NCI-H510A (cell line): ENCODE measurements around the gene TUBA8.
"Not testable (repeated sequence)": the region's sequence is repeated elsewhere in the genome, so short reads cannot be mapped to it uniquely, and the experiment has no call there.

Source experiments
- DNase-seq: peaks from one replicate; lab custom pipeline; 2025; lab: John Stamatoyannopoulos, UW

The TUBA8 gene

DNA sequence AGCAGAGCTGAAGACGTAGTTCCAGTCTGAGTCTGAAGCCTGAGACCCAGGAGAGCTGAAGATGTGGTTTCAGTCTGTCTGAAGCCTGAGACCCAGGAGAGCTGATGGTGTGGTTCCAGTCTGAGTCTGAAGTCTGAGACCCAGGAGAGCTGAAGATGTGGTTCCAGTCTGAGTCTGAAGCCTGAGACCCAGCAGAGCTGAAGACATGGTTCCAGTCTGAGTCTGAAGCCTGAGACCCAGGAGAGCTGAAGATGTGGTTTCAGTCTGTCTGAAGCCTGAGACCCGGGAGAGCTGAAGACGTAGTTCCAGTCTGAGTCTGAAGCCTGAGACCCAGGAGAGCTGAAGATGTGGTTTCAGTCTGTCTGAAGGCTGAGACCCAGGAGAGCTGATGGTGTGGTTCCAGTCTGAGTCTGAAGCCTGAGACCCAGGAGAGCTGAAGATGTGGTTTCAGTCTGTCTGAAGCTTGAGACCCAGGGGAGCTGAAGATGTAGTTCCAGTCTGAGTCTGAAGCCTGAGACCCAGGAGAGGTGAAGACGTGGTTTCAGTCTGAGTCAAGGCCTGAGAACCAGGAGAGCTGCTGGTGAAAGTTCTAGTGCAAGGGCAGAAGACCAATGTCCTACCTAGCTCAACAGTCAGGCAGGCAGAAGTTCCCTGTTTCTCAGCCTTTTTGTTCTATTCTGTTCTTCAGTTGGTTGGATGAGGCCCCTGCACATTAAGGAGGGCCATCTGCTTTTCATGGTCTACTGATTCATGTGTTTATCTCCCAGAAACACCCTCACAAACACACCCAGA, 3.9 kb upstream of the TUBA8 start:
- DNase-seq = not testable (repeated sequence)

DNA sequence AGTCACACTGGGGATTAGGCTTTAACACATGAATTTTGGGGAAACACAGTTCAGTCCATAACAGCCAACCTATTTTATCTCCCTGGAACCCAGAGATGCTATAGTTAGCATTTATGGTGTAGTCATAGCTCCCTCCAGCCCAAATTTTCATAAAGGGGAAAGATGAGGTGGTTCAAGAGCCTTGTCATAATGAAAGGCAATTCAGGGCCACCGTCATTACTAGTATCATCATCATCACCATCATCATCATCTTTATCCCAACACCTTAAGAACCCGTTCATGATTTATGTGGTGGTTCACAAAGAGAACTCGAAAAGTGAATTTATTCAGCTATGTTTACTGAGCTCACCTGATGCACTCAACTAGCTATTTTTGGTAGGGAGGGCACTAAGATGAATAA, 2.4 kb upstream of the TUBA8 start:
- DNase-seq = no peak

DNA sequence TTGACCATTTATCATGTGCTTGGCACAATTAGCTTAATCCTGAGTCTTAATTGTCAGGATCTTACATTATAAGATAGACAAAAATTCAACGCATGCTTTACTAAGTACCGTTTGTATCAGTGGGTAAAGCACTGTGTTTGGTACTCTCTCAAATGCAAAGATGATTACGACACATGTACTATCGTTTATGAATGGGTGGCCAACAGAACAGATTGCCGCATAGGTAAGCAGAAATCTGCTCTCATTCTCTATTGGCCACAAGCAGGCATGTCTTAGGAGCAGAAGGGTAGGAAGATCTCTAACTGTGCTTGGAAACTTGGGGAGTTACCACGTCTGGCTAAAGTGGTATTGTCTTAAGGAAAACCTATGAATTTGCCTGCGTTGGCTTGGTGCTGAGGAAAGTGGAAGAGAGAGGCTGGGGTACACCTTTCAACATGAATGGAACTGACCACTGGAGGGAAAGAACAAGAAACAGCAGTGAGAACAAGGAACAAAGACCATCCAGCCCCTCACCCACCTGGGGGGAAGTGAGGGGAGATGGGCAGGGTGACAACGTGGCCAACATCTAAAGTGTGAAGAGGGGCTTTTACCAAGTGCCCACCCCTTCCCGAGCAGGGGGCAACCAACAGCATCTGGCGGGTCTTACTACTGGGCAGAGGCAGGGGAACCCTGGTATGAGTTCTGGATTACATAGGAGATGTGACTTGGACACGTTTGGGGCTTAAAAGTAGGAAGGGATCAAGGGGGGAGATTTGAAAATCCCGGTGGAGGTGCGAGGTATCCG, 1.0 kb upstream of the TUBA8 start:
- DNase-seq = no peak

DNA sequence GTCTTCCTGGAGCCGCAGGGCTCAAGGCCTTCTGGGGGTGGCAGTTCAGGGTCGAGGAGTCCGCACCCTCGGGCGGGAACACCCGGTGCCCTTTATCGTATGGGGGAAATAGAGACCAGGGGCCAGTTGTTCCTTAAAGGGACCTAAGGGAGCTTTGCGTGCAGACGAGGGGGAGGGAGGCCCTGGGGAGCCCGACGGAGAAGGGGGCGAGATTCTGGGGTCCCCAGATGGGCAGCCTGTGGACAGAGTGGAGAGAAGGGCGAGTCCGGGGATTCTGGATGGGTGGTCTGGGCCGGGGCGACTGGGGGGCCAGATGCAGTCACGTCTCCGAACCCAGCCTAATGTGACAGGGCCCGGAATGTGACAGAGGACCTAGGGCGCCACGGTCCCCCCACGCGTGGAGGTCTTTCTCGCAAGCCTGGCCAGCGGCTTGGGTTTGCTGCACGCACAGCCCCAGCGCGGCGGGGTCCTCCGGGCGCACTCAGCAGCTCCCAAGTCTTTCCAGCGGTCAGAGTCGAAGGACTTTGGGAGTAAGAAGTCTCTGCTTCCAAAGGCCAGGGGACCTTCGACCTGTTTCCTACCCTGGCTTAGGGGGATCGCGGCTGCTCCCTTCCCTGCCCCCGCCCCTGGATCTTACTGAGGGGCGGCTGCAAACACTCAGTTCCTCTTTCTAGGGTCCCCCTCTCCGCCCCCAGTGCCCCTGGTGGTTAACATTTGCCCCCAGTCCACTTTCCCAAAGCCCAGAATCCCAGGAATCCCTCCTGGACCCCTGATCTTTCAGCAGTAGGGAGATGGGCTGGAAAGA, 547 bp downstream of the TUBA8 start:
- no peak for DNase-seq

DNA sequence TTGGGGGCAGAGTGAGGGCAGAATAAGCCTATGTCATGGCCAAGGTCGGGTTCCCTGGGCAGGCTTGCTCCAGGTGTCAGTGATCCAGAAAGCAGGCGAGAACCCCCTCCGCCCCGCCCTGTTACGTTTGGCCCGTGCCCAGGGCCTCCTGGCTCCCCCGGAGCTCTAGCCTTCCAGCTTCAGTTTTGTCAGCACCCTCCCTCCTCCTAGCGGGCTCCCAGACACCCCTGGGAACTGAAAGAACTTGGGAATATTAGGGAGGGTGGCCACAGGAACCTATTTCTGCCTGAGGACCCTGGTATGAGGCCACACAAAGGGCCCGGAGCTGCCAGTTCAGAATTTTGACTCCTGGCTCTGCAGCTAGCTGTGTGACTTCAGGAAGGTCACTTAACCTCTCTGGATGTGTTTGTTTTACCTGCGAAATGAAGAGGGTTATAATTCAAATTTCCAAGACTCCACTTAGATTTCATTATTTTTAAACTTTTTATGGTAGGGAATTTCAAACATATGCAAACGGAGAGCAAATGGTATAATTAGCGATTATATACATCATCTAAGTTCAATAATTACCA, 1.2 kb downstream of the TUBA8 start:
- DNase-seq = no peak

- DNase-seq = no peak
These were observed 1.8 kb downstream of the TUBA8 start for GRCh38 chr22:18112440-18112839.

DNA sequence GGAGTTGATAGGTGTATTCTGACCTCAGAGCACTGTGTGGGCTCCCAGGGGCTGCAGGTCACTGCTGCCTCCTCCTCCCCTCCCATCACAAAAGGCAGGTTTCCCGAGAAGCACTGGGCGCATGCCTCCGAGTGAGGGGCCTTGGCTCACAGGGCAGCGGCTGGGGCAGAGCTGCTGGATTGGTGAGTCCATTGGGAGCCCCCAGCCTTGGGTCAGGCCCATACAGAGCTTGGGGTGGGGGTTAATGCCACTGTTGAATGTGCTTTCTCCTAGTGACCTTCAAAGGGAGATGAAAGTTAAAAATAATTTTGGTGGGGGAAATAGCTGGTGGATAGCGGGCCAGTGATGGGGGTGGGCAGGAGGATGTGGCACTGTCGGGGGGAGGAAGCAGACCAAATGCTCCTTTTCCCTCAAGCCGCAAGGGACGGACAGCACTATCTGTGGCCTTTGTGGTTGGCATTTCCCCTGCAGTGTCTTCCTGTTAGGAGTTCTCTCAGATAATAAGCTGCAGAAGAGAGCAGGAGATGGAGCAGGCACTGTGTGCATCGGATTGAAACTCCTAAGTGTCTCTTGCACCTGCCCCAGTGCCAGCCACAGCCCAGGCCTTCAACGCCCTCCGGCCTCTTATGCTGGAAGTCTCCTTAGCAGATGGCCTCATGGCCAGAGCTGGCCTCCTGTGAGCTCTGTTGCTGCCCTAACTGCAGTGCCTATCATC, 3.2 kb downstream of the TUBA8 start:
- DNase-seq = no peak

DNA sequence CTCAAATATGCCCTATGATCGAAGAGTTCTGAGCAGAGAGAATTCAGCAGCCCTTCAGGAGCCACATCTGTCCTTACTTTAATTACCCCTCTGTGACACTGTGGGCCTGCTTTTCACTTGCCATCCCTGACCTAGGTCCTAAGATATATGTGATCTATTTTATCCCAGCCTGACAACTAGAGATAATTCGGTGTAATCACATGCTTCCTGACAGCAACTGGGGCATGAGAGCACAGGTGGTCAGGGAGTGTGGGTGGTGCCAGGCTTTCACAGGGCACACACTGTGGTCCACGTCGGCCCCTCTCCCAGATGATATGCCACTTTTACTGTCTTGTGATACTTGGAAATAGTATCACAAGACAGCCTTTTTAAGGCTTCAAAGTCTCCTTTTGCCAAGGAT, 3.9 kb downstream of the TUBA8 start:
- DNase-seq = no peak

GRCh38 chr22:18114976-18115652, 4.5 kb downstream of the TUBA8 start:
- no peak for DNase-seq

GRCh38 chr22:18115906-18116371, 5.3 kb downstream of the TUBA8 start:
- no peak for DNase-seq

GRCh38 chr22:18116634-18117033, 6.0 kb downstream of the TUBA8 start:
- no peak for DNase-seq

GRCh38 chr22:18118345-18118915, 7.8 kb downstream of the TUBA8 start:
- no peak for DNase-seq

DNA sequence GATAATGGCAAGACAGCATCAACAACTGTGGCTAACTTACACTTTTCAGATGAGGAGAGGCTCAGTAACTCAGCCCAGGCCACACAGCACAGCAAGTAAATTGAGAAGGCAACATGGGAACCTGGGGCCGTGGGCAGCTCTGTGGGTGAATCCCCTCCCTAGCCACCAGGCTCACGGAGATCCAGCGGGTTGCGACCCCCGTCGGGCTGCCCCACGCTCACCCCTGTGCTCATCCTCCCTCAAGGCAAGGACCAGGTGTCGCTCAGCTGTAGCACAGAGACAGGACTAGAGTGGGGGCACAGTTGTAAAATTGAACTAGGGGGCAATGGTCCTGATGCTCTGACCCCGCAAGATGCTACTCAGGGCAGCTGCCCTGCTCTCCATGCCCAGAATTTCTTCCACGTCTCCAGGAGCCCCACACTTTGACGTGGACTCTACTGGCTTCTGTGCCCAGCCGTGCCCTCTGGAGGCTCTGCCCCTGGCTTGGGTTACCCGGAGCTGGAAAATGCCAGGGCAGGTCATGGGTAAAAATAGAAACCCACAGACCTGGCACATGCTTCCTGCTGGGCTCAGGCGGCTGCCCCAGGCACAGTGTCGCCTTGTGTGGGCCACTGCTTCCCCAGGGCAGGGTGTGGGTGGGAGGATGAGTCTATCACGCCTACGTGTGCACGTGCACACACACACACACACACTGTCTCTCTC, 9.0 kb downstream of the TUBA8 start:
- no peak for DNase-seq

DNA sequence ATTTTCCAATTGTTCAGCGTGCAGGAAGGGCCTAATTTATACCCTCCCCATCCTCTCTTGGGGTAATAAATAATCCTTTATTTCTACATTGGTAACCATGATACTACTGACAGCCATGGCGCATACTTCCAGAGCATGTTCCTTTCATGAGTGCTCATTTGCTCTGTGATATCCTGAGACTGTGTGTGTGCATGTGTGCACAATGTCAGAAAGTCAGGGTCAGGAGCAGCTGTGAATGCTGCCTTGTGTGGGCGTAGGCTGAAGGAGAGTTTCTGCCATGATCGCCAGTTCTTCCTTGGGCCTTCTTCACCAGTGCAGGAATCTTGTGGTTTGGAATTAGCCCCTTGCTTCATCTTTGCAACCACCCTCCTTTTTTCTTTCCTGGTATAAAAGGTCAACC, 10.2 kb downstream of the TUBA8 start:
- no peak for DNase-seq

DNA sequence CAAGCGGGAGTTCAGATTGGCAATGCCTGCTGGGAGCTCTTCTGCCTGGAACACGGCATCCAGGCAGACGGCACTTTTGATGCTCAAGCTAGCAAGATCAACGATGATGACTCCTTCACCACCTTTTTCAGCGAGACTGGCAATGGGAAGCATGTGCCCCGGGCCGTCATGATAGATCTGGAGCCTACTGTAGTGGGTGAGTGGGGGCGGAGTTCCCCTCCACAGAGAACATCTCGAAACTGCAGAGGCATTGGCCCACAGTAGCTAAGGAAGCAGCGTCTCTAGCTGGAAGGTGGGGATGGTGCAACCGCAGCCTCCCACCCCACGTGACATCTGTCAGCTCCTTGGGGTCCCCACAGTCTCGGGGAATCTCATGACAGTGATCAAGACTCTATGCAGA, 10.9 kb downstream of the TUBA8 start:
- no peak for DNase-seq

- no peak for DNase-seq
These were observed 11.4 kb downstream of the TUBA8 start for GRCh38 chr22:18121954-18122554.

GRCh38 chr22:18123476-18124025, 12.9 kb downstream of the TUBA8 start:
- not testable (repeated sequence) for DNase-seq

DNA sequence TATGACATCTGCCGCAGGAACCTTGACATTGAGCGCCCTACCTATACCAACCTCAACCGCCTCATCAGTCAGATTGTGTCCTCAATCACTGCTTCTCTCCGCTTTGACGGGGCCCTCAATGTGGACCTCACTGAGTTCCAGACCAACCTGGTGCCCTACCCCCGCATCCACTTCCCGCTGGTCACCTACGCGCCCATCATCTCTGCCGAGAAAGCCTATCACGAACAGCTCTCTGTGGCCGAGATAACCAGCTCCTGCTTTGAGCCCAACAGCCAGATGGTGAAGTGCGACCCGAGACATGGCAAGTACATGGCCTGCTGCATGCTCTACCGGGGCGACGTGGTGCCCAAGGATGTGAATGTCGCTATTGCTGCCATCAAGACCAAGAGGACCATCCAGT, 16.0 kb downstream of the TUBA8 start:
- no peak for DNase-seq

DNA sequence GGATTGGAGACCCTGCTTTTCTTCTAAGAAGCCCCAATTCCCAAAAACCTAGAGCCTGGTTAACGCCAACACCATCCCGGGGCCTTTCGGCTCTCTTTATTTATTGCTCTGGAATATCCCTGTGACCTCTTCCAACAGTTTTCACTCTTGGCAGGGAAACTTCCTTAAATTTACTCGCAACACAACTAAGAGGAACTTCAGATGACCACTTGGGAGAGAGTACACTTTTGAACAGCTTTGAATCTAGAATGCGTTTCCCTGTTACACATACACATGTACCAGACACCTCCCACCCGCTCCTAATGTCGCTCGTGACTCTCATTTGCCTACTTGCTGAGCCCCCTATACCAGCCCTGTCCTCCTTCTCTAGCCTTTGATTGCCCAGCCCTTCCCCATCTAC, 19.4 kb downstream of the TUBA8 start:
- no peak for DNase-seq
